Head of caudate nucleus (tissue), 42 donors: ENCODE measurements around the gene ADAD2.
"Not testable (repeated sequence)": the region's sequence is repeated elsewhere in the genome, so short reads cannot be mapped to it uniquely, and the experiment has no call there.

ENCODE experiments used
- DNase-seq, 42 donors: peaks; one replicate each; pipeline versions ENCODE4 v3.0.0 to v3.0.0-alpha.2; 2020 to 2021; ENCODE audit warnings: mixed read lengths in 7 of 42
- intact Hi-C: fragments of 100-400 bp; cut with DNase I; formaldehyde crosslinking; loops from one replicate; pipeline ENCODE4 v1.15.0; 2022

The ADAD2 gene

DNA sequence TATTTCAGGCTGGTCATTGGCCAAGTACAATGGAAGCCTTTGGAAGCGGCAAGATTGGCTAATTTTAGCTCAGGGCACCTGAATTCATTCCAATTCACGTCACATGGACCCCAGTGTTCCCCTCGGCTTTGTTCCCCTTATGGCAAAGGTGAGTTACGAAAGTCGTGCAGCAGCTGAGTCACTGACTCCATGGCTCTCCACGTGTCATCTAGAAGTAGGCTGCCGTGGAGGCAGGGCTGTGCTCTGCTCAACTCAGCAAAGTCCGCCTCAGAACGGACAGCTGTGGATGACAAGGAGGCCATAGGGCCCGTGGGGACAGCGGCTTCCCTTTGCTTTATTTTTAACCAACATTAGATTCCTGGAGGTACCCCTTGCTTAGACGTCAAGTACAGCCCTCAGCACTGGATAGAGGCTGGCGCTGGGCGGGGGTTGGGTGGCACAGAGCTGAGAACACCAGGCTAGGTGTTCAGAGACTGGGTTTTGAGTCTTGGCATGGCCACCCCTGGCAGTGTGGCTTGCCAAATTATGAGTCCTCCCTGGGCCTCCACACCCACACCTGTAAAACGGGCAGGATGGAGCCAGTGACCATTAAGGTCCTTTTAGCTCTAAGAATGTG is 23.6 kb downstream of the ADAD2 start:
- intact Hi-C loops, result no loop called here
- peak in 5 of 42 donors; percentile 13 to 37 (median 30) for DNase-seq

DNA sequence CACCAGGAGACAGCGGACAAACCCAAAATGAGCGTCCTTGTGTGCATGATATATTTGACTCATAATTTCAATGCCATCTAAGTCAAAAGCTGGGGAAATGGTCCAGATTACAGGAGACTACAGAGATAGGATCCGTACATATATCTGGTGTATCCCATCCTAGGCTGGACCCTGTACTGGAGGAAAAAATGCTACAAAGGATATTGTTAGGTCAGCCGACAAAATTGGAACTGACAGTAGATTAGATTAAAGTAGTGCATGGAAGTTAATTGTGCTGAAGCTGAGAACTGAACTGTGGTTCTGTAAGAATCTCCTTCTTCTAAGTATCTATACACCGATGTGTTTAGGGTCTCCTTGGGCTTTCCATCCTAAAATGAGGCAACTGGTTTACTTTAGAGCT is 24.6 kb downstream of the ADAD2 start:
- intact Hi-C loops, result no loop called here
- no peak for DNase-seq

DNA sequence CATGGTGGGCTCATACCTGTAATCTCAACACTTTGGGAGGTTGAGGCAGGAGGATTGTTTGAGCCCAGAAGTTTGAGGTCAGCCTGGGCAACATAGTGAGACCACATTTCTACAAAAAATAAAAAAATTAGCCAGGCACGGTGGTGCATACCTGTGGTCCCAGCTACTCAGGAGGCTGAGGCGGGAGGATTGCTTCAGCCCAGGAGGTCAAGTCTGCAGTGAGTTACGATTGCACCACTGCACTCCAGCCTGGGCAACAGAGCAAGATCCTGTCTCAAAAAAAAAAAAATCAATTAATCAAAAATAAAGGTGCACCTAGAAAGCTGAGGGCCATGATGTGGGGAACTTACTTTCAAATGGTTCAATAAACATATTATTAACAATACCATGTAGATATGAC is 25.2 kb downstream of the ADAD2 start:
- intact Hi-C loops, DNase-seq: not testable (repeated sequence)

DNA sequence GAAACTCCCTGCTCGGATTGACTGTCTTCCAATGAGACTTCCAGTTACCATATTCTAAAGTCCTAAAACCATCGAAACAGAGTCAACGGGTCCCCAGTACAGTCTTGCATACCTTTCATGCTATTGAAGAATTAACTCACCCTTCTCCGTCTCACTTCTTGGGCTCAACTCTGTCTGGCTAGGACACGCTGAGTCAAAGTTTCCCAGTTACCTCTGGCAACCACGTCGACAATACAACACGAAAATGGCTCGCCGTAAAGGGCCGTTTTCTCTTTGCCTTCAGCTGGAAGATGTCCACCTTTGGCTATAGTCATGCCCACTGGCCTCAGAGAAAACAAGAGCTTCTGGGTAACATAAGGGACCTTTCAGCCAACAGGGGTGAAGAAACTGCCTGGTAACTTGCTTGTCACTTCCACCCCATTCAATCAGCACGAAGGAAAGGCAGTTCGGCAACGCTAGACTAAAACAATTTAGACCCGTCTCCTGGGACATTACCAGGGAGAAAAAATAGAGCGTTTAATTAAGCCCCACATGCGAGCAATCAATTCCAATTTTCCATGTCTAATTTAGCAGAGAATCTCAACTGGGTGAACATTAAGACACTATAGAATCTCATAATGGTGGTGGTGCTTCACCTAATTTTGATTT is 27.3 kb downstream of the ADAD2 start:
- intact Hi-C loops, result no loop called here
- DNase-seq, result no peak

DNA sequence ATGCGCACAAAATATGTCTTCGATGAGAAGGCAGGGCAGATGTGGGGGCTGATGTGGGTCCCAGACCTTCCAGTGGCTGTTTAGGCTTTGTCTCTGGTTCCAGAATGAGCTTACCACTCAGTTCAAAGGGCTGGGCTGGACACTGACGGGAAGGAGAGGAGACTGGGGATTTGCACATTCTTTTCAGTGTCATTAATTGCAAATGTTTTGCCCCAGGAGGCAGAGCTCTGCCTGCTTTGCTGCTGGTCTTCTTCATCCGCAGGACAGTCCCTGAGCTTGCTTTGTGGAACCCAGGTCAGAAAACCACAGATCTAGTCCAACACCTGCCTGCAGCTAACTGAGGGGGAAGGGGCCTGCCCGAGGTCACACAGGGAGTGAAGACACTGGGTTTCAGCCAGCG is 28.0 kb downstream of the ADAD2 start:
- no peak for DNase-seq
- intact Hi-C loops, result no loop called here

DNA sequence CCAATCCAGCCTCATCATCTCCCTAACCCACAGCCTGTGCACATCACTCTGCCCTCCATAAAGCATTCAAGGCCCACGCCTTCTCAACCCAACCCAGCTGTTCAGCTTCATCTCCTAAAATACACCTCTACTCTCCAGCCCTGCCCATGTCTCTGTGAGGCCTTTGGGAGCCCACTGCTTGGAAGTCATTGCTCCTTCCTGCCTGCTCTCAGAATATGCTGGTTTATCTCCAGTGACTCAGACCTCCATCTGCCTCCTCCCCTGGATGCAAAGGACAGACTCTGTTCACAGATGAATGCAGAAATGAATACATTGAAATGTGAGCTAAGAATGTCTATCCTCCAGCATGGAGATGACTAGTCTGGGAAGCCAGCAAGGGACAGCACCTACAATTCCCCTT is 29.9 kb downstream of the ADAD2 start:
- no peak for DNase-seq

DNA sequence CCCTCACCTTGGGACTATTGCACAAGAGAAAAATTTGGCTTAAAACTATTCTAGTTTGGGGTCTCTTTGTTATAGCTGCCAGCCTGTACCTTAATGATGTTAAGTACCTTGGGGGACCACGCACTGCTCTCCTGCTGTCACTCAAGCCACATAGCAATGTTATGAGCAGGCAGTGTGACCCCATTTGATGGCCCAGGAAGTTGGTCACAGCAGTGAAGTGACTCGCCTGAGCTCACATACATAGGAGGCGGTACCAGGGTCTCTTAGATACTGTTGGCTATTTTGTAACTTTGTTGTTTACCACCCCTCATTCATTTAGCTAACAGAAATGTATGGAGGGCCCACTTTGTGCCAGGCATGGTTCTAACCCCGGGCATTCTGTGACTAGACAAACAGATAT is 32.5 kb downstream of the ADAD2 start:
- intact Hi-C loops, result no loop called here
- DNase-seq, result no peak

More for the DNA sequence above, 29.9 kb downstream of the ADAD2 start:
- intact Hi-C loops, result no loop called here

DNA sequence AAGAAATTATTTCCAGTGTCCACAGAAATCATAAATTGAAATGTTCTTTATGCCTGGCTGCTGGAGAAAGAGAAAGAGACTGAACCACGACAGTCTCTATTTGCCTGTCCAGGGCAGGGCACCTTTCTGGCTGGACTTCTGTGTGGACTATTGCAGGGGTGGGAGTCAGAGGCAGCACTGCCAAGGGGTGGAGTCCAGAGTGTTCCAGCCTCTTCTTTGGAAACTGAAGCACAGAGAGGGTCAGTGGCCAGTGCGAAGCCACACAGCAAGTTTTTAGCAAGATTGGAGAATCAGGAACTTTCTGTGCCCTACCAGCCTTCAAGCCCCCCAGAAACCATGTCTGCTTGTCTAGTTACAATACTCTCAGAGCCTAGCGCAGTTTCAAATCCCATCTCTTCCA is 33.6 kb downstream of the ADAD2 start:
- DNase-seq, result no peak
- intact Hi-C loops, result no loop called here

DNA sequence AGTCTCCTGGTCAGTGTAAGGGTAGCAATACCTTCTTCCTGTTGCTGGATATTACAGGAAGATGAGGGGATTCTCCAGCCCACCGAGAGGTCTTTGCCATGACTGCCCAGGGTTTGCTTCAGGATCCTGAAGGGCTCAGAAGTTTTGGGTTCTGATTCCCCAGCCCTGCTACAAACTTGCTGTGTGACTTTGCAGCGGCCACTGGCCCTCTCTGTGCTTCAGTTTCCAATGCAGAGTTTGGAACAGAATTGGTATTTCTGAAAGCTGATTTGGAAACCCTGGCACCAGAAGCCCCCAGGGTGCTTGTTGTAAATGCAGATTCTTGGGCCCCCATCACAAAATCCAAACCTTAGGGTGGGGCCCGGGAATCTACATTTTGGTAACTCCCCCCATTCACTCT is 34.2 kb downstream of the ADAD2 start:
- no peak for DNase-seq
- intact Hi-C loops, result no loop called here

DNA sequence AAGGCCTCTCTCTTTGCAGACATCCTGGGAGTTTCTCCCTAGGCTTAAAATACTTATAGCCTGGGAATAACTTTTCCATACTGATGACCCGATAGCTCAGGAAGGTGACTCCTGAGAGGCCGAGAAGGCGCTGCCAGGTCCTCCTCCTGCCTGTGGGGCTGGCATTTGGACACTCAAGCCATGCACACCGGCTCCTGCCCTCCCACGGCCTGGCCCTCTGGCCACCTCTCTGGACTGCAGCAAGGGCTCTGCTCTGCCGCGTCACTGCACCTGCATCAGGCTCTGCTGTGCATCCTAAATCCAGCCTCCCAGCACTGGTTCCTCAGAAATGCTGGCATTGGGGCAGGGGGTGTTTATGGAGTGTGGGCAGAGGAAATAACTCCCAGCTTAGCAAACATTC is 34.6 kb downstream of the ADAD2 start:
- no peak for DNase-seq
- intact Hi-C loops, result no loop called here

DNA sequence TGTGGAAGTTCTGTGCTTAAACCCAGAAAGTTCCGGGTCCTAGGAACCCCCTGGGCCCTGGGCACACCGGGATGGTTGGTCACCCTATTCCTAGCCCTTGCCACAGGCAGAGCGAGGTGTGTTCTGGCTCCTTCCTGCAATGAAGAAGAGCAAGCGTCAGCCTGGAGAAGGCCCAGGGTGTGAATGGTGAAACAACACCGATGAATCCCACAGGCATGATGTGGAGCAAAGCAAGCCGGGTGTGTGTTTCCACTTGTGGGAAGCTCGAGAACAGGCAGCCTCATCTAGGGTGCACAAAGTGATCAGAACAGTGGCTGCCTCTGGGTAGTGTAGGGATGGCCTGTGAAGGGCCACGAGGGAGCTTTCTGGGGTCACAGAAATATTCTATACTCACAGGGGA is 35.1 kb downstream of the ADAD2 start:
- intact Hi-C loops, result no loop called here
- no peak for DNase-seq

DNA sequence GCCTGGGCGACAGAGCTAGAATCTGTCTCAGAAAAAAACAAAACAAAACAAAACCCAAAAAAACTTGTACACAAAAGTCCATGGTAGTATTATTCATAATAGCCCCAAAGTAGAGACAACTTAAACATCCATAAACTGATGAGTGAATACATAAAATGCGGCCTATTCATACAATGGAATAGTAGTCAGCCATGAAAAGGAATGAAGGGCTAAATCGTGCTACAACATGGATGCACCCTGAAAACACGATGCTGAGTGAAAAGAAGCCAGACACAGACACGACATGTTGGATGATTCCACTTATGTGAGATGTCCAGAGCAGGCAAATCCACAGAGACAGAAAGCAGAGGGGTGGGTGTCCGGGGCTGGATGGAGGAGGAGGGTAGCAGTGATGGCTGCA is 36.6 kb downstream of the ADAD2 start:
- intact Hi-C loops, result no loop called here
- DNase-seq, result no peak

DNA sequence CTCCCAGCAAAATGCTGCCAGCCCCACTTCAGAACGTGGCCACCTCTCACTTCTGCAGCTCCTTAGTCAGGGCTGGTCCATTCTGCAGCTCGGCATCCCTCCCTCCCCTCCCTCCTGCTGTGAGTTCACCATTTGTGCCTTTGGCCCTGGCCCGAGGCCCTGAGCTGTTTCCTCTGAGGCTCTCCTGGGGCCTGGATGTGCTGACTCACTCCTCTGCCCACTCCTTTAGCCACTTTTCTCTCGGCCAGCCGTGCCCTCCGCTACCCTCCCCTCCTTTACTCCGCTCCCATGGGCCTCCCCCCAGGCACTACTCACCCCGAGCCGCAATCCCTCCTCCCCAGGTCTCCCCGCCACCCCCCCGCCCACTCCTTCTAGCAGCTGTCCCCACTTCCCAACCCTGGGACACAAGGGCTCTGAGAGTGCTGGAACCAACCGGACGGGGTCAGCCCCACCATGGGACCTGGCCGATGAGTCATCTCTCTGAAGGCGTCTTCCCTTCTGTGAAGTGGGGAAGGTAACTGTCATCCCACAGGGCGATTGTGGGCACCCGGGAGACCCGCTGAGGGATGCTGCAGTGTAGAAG is 37.4 kb downstream of the ADAD2 start:
- intact Hi-C loops, result no loop called here
- DNase-seq, result peak in 28 of 42 donors; percentile 5 to 84 (median 30)

DNA sequence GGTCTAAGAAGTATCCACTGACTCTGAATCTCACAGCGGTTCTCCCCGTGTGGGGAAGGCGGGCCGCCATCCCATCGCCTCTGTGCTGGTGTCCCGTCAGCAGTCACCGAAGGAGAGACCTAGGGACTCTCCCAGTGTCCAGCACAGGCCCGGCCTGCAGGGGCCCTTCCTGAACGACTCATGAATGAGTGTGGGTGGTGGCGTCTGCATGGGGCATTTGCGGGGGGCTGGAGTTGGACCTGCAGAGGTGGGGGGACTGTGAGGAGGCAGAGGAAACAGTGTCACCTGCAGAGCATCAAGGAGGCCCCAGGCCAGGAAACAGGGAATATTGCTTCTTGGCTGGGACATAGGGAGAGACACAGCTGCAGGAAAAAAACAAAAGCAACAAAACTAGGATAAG is 38.5 kb downstream of the ADAD2 start:
- intact Hi-C loops, result no loop called here
- no peak for DNase-seq

DNA sequence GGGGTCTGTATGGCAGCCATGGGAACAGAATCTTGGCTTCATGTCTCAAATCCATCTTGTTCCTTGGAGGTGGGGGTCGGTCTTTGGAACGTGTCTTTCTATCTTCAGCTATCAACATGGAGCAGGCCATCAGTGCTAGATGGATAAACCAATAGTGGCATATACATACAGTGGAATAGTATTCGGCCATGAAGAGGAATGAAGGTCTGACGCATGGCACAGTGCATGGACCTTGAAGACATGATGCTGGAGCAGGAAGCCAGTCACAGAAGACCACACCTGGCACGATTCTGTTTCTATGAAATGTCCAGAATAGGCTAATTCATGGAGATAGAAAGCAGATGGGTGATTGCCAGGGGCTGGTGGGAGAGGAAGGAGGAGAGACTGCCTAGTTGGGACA is 41.1 kb downstream of the ADAD2 start:
- intact Hi-C loops, result no loop called here

DNA sequence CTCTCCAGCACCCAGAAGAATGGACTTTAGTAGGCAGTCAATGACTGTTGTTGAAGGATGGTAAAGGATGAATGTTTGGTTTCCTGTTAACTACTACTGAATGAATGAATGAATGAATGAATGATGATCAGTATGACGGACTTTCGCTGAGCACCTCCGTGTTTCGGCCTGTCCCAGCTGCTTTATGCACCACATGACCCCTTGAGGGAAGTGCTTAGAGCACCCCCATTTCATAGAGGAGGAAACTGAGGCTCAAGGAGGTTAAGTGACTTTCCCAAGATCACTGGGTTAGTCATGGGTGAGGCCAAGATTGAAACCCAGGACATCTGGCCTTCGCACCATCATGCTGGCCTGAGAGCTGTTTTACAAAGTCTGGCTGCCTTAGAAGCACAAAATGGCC is 42.0 kb downstream of the ADAD2 start:
- no peak for DNase-seq
- intact Hi-C loops, result no loop called here

More for the DNA sequence above, 41.1 kb downstream of the ADAD2 start:
- no peak for DNase-seq

DNA sequence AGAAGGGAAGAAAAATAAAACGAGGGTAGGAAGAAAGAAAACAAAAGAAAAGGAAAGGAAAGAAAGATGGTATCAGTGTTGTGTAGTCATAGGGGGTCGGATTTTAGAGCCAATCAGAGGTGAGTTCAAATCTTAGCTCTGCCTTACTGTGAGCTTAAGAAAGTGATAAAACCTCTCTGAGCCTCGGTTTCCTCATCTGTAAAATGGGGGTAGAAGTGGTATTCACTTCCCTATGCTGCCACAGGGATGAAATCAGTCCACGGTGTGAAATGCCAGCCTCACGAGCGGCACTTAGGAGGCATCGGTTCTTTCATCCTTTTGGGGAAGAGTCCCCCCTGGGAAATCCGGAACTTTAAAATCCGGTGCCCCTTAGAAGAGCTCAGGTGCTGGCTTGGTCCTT is 42.8 kb downstream of the ADAD2 start:
- no peak for DNase-seq
- intact Hi-C loops, result no loop called here

DNA sequence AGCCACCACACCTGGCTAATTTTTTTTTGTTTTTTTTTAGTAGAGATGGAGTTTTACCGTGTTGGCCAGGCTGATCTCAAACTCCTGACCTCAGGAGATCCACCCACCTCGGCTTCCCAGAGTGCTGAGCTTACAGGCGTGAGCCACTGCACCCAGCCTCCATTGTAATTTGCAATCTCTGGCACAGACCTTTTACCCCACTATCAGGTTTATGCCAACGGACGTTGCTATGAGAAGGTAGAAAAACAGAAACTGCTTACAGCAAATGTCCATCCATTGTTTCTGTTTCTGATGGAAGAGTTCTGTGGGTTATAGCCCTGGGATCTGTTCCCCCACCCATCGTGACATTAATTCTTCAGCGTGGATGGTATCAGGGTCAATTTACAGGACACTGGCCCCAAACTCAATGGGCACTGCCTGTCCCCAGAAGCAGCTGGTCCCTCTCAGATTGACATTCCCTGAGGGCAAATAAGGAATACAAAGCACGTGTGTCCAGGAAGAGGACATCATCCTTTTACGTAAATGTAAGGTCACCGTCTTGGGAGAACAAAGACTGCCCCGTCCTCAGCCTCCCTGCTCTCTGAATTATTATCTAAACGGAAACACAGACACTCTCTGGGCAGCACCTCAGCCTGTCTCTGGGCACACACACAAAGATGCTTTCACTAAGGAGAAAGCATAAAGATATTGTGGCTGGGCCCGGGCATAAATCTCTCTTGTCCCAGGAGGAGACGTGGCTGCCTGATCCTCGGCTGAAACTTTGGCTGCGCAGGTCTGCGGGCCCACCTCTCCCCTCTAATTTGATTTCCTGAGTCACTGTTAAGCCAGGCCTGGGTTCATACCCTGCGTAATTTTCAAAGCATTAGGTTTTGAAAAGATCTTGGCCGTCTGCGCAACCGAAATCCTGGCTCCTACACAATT is 43.6 kb downstream of the ADAD2 start:
- peak in 2 of 42 donors; percentile 7 to 48 for DNase-seq
- intact Hi-C loops, result no loop called here

DNA sequence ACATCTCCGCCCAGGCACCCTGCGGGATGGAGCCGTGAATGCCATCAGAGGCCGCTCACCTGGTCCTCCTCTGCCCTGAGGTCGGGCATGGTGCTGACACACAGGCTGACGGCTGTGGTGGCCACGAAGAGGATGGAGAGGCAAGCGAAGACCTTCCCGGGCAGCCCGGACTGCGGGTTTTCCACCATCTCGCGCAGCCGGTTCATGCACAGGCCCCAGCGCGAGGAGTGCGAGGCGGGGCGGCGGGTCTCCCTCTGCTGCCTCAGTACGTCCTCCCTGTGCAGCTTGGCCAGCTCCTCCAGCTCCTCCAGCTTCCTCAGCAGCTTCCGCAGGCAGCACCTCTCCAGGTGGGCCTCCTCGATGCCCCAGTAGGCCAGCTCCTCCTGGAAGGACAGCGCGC is 45.7 kb downstream of the ADAD2 start:
- intact Hi-C loops, result no loop called here
- DNase-seq, result no peak
